ENCODE results near the gene FERMT1. TPM values are rescaled to one million over a fixed set of nuclear protein-coding genes. Genes with fewer than 3 reads are reported as not detected.

FERMT1 gene
- total and polyA plus RNA-seq, 3 experiments from 2014 or later = 0.22 to 0.26 TPM; not detected in 1

GRCh38 chr20:6094565-6094964 lies 28.3 kb downstream of the FERMT1 start:
- H3K27me3 ChIP-seq (ENCODE audit: insufficient read depth, low read length, poor library complexity, severe bottlenecking) = no peaks in the 10 kb centered on the region
- H3K9me3 ChIP-seq (ENCODE audit: low read length) = no peaks in the 10 kb centered on the region
- no peaks in the 10 kb centered on the region for H3K36me3 ChIP-seq (ENCODE audit: insufficient read depth, low read length)
- no peaks in the 10 kb centered on the region for H3K4me1 ChIP-seq (ENCODE audit: insufficient read depth, low read length)
- ChIA-PET POLR2A (no interaction called here), CTCF (no interaction called here)
- H3K4me3 ChIP-seq (ENCODE audit: low read length) = no peak overlapping the region
- no peak overlapping the region for H3K27ac Mint-ChIP-seq
- no peak overlapping the region for H3K4me3 Mint-ChIP-seq
- H3K27ac ChIP-seq (ENCODE audit: low read depth, low read length) = no peak overlapping the region
- no peaks in the 10 kb centered on the region for H3K4me1 Mint-ChIP-seq
- no peaks in the 10 kb centered on the region for H3K9me3 Mint-ChIP-seq
- DNase-seq = no peak
- H3K27me3 Mint-ChIP-seq = peaks cover 4 to 55% of the 10 kb centered on the region in 2 donors
- H3K36me3 Mint-ChIP-seq = no peaks in the 10 kb centered on the region

GRCh38 chr20:6094063-6094462 lies 28.8 kb downstream of the FERMT1 start:
- ChIA-PET POLR2A (no interaction called here), CTCF (no interaction called here)
- H3K27me3 Mint-ChIP-seq = peaks cover 6 to 60% of the 10 kb centered on the region in 2 donors

GRCh38 chr20:6091661-6092060 lies 31.2 kb downstream of the FERMT1 start:
- no peaks in the 10 kb centered on the region for H3K4me1 ChIP-seq (ENCODE audit: insufficient read depth, low read length)
- H3K4me3 Mint-ChIP-seq = no peak overlapping the region
- no peak for DNase-seq
- H3K4me3 ChIP-seq (ENCODE audit: low read length) = no peak overlapping the region
- peaks cover 9 to 56% of the 10 kb centered on the region in 2 donors for H3K27me3 Mint-ChIP-seq
- H3K36me3 Mint-ChIP-seq = no peaks in the 10 kb centered on the region
- no peaks in the 10 kb centered on the region for H3K4me1 Mint-ChIP-seq
- no peaks in the 10 kb centered on the region for H3K36me3 ChIP-seq (ENCODE audit: insufficient read depth, low read length)
- no peak overlapping the region for H3K27ac ChIP-seq (ENCODE audit: low read depth, low read length)
- no peak overlapping the region for H3K27ac Mint-ChIP-seq
- ChIA-PET CTCF (no interaction called here), POLR2A (no interaction called here)
- H3K9me3 Mint-ChIP-seq = no peaks in the 10 kb centered on the region
- H3K27me3 ChIP-seq (ENCODE audit: insufficient read depth, low read length, poor library complexity, severe bottlenecking) = no peaks in the 10 kb centered on the region
- H3K9me3 ChIP-seq (ENCODE audit: low read length) = no peaks in the 10 kb centered on the region

More at GRCh38 chr20:6094063-6094462, 28.8 kb downstream of the FERMT1 start:
- Mint-ChIP-seq H3K4me3 (no peak overlapping the region), H3K9me3 (no peaks in the 10 kb centered on the region), H3K4me1 (no peaks in the 10 kb centered on the region), H3K27ac (no peak overlapping the region), H3K36me3 (no peaks in the 10 kb centered on the region)
- no peaks in the 10 kb centered on the region for H3K36me3 ChIP-seq (ENCODE audit: insufficient read depth, low read length)
- no peaks in the 10 kb centered on the region for H3K9me3 ChIP-seq (ENCODE audit: low read length)
- no peak overlapping the region for H3K4me3 ChIP-seq (ENCODE audit: low read length)
- H3K27me3 ChIP-seq (ENCODE audit: insufficient read depth, low read length, poor library complexity, severe bottlenecking) = no peaks in the 10 kb centered on the region
- H3K27ac ChIP-seq (ENCODE audit: low read depth, low read length) = no peak overlapping the region
- no peaks in the 10 kb centered on the region for H3K4me1 ChIP-seq (ENCODE audit: insufficient read depth, low read length)
- no peak for DNase-seq

GRCh38 chr20:6086868-6087267 lies 36.0 kb downstream of the FERMT1 start:
- Histone ChIP-seq H3K27me3 (ENCODE audit: insufficient read depth, low read length, poor library complexity, severe bottlenecking) (peaks cover 4% of the 10 kb centered on the region), H3K27ac (ENCODE audit: low read depth, low read length) (no peak overlapping the region), H3K36me3 (ENCODE audit: insufficient read depth, low read length) (no peaks in the 10 kb centered on the region), H3K4me1 (ENCODE audit: insufficient read depth, low read length) (no peaks in the 10 kb centered on the region), H3K9me3 (ENCODE audit: low read length) (no peaks in the 10 kb centered on the region), H3K4me3 (ENCODE audit: low read length) (no peak overlapping the region)
- no peak for DNase-seq
- H3K4me3 Mint-ChIP-seq = no peak overlapping the region
- H3K36me3 Mint-ChIP-seq = no peaks in the 10 kb centered on the region
- ChIA-PET CTCF (no interaction called here), POLR2A (no interaction called here)
- no peak overlapping the region for H3K27ac Mint-ChIP-seq
- H3K27me3 Mint-ChIP-seq = peaks cover 13 to 33% of the 10 kb centered on the region in 2 donors
- no peaks in the 10 kb centered on the region for H3K4me1 Mint-ChIP-seq
- no peaks in the 10 kb centered on the region for H3K9me3 Mint-ChIP-seq

GRCh38 chr20:6083926-6084325 lies 38.9 kb downstream of the FERMT1 start:
- CTCF ChIA-PET = interaction anchor here (1.4 kb wide), 1 partner anchor 556 kb away, joined by 4 read pairs; no protein-coding TSS in a partner anchor
- H3K27me3 Mint-ChIP-seq = peaks cover 12 to 32% of the 10 kb centered on the region in 2 donors
- Histone ChIP-seq H3K4me3 (ENCODE audit: low read length) (no peak overlapping the region), H3K4me1 (ENCODE audit: insufficient read depth, low read length) (no peaks in the 10 kb centered on the region), H3K27ac (ENCODE audit: low read depth, low read length) (no peak overlapping the region), H3K27me3 (ENCODE audit: insufficient read depth, low read length, poor library complexity, severe bottlenecking) (peaks cover 4% of the 10 kb centered on the region), H3K9me3 (ENCODE audit: low read length) (no peaks in the 10 kb centered on the region), H3K36me3 (ENCODE audit: insufficient read depth, low read length) (no peaks in the 10 kb centered on the region)
- POLR2A ChIA-PET = no interaction called here
- H3K27ac Mint-ChIP-seq = no peak overlapping the region
- DNase-seq = no peak
- no peaks in the 10 kb centered on the region for H3K36me3 Mint-ChIP-seq
- H3K9me3 Mint-ChIP-seq = no peaks in the 10 kb centered on the region
- H3K4me3 Mint-ChIP-seq = no peak overlapping the region
- no peaks in the 10 kb centered on the region for H3K4me1 Mint-ChIP-seq

GRCh38 chr20:6081236-6081635 lies 41.6 kb downstream of the FERMT1 start:
- Histone ChIP-seq H3K36me3 (ENCODE audit: insufficient read depth, low read length) (no peaks in the 10 kb centered on the region), H3K9me3 (ENCODE audit: low read length) (no peaks in the 10 kb centered on the region), H3K4me3 (ENCODE audit: low read length) (no peak overlapping the region), H3K27ac (ENCODE audit: low read depth, low read length) (no peak overlapping the region), H3K27me3 (ENCODE audit: insufficient read depth, low read length, poor library complexity, severe bottlenecking) (peaks cover 4% of the 10 kb centered on the region), H3K4me1 (ENCODE audit: insufficient read depth, low read length) (no peaks in the 10 kb centered on the region)
- ChIA-PET POLR2A (no interaction called here), CTCF (no interaction called here)
- Mint-ChIP-seq H3K9me3 (no peaks in the 10 kb centered on the region), H3K27me3 (peaks cover 8 to 31% of the 10 kb centered on the region in 2 donors), H3K27ac (no peak overlapping the region), H3K4me3 (no peak overlapping the region), H3K36me3 (no peaks in the 10 kb centered on the region), H3K4me1 (no peaks in the 10 kb centered on the region)
- DNase-seq = no peak

GRCh38 chr20:6079016-6079415 lies 43.8 kb downstream of the FERMT1 start:
- no peaks in the 10 kb centered on the region for H3K36me3 Mint-ChIP-seq
- peaks cover 4% of the 10 kb centered on the region for H3K27me3 ChIP-seq (ENCODE audit: insufficient read depth, low read length, poor library complexity, severe bottlenecking)
- H3K4me1 Mint-ChIP-seq = no peaks in the 10 kb centered on the region
- POLR2A ChIA-PET = no interaction called here
- no peaks in the 10 kb centered on the region for H3K9me3 ChIP-seq (ENCODE audit: low read length)
- no peak overlapping the region for H3K27ac ChIP-seq (ENCODE audit: low read depth, low read length)
- CTCF ChIA-PET = interaction anchor here (7.0 kb wide), 1 partner anchor 550 kb away, joined by 37 read pairs; no protein-coding TSS in a partner anchor
- H3K4me1 ChIP-seq (ENCODE audit: insufficient read depth, low read length) = no peaks in the 10 kb centered on the region
- H3K4me3 Mint-ChIP-seq = no peak overlapping the region
- no peak overlapping the region for H3K4me3 ChIP-seq (ENCODE audit: low read length)
- no peak overlapping the region for H3K27ac Mint-ChIP-seq
- peaks cover 12 to 28% of the 10 kb centered on the region in 2 donors for H3K27me3 Mint-ChIP-seq
- H3K9me3 Mint-ChIP-seq = no peaks in the 10 kb centered on the region
- DNase-seq = no peak
- H3K36me3 ChIP-seq (ENCODE audit: insufficient read depth, low read length) = no peaks in the 10 kb centered on the region

- no peak overlapping the region for H3K4me3 ChIP-seq (ENCODE audit: low read length)
- no peak overlapping the region for H3K27ac Mint-ChIP-seq
- no peak overlapping the region for H3K27ac ChIP-seq (ENCODE audit: low read depth, low read length)
- H3K4me3 Mint-ChIP-seq = no peak overlapping the region
- H3K27me3 Mint-ChIP-seq = peaks cover 9 to 13% of the 10 kb centered on the region in 2 donors
- H3K9me3 Mint-ChIP-seq = no peaks in the 10 kb centered on the region
- no peaks in the 10 kb centered on the region for H3K4me1 ChIP-seq (ENCODE audit: insufficient read depth, low read length)
- no peaks in the 10 kb centered on the region for H3K36me3 Mint-ChIP-seq
- ChIA-PET CTCF (interaction anchor here (7.0 kb wide), 1 partner anchor 547 kb away, joined by 37 read pairs; no protein-coding TSS in a partner anchor), POLR2A (no interaction called here)
- H3K27me3 ChIP-seq (ENCODE audit: insufficient read depth, low read length, poor library complexity, severe bottlenecking) = no peaks in the 10 kb centered on the region
- H3K36me3 ChIP-seq (ENCODE audit: insufficient read depth, low read length) = no peaks in the 10 kb centered on the region
- H3K9me3 ChIP-seq (ENCODE audit: low read length) = no peaks in the 10 kb centered on the region
- no peak for DNase-seq
- no peaks in the 10 kb centered on the region for H3K4me1 Mint-ChIP-seq
Measured at GRCh38 chr20:6075428-6076219, 47.2 kb downstream of the FERMT1 start.
